ENCODE data around the gene SMS.

The SMS gene

DNA sequence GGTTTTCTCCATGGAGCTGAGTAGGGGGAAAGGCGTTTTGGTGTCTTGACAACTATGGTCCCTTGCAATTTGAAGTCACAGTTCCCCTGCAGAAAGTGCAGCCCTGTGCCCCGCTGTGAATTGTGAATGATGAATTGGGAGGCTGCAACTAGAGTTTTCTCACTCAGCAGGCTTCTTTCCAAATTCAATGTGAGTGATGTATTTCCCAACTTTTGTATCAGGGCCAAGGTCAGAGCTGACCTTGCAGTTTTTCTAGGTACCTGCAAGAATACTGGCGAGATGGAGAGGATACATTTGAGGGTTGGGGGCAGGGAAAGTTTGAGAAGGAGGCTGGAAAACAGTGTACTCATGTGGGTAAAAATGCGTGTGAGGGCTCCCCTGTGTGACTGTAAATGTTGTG lies 103.4 kb downstream of the SMS start:
- no peaks in the 10 kb centered on the region for H3K36me3 Mint-ChIP-seq (ENCODE audit: low read depth)
- no peak overlapping the region for H3K27ac Mint-ChIP-seq
- H3K4me1 Mint-ChIP-seq (ENCODE audit: low read depth): no peaks in the 10 kb centered on the region
- H3K4me3 Mint-ChIP-seq: no peak overlapping the region
- no peaks in the 10 kb centered on the region for H3K27me3 Mint-ChIP-seq (ENCODE audit: low read depth)
- no peak for DNase-seq (ENCODE audit: low spot score)
- H3K9me3 Mint-ChIP-seq: no peaks in the 10 kb centered on the region

Measured in T-helper 2 cell treated with Interferon-gamma antibody and Interleukin-4, amounts not matched to agents 5 μg/mL and 100 μg/mL, for 36 hours (primary cell).